Hematopoietic multipotent progenitor cell treated with erythropoietin and hydrocortisone succinate and interleukin-3 and kit ligand, for 17 days (in vitro differentiated cells): ENCODE measurements around the gene RALA.
"Not testable (repeated sequence)": the region's sequence is repeated elsewhere in the genome, so short reads cannot be mapped to it uniquely, and the experiment has no call there.

Experiments
- DNase-seq: peaks from one replicate; pipeline ENCODE4 v3.0.0-alpha.2; 2015; ENCODE audit warnings: low spot score

The RALA gene

GRCh38 chr7:39683216-39683845, 60.0 kb downstream of the RALA start:
- no peak for DNase-seq

DNA sequence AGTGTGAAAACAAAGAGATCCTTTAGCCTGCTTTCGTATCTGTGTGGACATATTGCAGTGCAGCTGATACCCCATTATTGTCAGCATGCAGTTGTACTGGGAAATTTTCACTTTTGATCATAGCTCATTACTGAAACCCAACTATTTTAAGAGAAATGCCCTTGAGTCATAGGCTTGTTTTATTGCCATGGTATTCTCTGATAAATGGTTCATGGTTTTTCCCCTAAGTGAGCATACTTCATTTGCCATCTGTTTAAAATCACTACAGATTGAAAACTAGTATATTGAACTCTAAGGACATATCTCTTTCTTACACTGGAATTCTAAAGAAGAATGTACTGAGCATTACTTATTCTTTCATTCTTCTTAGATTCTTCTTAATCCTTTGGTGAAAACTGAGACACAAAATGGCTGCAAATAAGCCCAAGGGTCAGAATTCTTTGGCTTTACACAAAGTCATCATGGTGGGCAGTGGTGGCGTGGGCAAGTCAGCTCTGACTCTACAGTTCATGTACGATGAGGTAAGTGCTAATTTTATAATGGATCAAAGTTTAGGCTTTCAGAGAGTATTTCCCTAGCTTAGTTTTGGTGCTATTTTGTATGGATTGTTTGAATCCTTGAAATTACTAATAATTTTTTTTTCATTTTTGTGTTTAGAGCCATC, 63.0 kb downstream of the RALA start:
- DNase-seq = no peak

GRCh38 chr7:39688611-39689480, 65.5 kb downstream of the RALA start:
- peak; percentile 47 for DNase-seq

DNA sequence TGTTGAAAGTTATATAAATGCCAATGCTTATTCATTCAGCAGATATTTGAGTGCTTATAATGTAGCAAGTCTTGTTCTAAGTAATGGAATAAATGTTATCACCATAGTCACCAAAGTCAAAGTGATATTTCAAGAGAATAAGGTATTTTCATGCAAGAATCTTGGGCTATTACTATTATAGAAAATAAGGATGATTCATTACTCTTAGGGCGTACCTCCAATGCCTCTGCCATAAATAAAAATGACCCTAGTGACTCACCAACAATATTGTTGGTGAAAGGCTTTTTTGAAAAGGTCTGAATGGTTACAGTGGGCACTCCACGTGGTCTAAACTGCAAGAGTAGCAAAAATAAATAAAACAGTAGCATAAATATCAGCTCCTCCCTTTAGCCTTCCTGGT, 68.4 kb downstream of the RALA start:
- no peak for DNase-seq

DNA sequence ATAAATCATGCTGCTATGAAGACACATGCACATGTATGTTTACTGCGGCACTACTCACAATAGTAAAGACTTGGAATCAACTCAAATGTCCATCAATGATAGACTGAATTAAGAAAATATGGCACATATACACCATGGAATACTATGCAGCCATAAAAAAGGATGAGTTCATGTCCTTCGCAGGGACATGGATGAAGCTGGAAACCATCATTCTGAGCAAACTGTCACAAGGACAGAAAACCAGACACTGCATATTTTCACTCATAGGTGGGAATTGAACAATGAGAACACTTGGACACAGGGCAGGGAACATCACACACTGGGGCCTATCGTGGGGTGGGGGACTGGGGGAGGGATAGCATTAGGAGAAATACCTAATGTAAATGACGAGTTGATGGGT, 69.7 kb downstream of the RALA start:
- not testable (repeated sequence) for DNase-seq

DNA sequence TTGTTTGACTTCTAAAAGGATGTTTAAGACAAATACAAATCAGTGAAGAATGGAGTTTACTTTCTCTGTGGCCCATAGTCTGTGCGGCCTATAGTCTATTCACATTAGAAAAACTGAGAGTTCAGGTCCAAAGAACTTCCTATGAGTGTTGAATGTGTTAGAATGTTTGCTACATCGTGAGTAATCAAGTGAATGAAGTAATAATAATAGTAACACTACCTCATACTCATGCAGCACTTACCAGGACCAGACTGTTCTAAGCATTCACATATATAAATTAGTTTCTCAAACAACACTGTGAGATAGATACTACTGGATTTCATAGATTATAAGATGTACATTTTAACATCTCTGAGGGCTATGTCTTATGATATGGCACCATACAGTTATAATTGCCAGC, 70.4 kb downstream of the RALA start:
- no peak for DNase-seq

- no peak for DNase-seq
Measured at GRCh38 chr7:39695852-39696586, 72.6 kb downstream of the RALA start.

- DNase-seq = no peak
Measured at GRCh38 chr7:39696631-39697030, 73.3 kb downstream of the RALA start.

DNA sequence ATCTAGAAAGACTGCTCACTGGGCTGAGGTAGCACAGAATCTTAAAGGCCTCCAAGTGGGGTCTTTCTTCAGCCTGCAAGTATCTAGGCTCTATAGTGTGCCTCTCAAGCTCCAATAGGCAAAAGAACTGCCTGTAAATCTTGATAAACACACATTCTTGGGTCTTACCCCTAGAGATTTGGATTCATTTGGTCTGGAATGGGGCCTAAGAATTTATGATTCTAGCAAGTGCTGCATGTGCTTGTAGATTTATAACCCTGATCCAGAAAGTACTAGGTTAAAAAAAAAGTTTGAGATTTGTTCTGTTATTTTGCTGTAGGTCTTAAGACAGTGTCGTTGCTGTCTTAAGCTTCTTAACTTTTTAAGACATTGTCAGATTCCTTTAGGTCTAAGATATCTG, 74.1 kb downstream of the RALA start:
- DNase-seq = no peak

- no peak for DNase-seq
Measured at GRCh38 chr7:39700165-39700564, 76.8 kb downstream of the RALA start.

GRCh38 chr7:39700932-39701331, 77.6 kb downstream of the RALA start:
- no peak for DNase-seq

DNA sequence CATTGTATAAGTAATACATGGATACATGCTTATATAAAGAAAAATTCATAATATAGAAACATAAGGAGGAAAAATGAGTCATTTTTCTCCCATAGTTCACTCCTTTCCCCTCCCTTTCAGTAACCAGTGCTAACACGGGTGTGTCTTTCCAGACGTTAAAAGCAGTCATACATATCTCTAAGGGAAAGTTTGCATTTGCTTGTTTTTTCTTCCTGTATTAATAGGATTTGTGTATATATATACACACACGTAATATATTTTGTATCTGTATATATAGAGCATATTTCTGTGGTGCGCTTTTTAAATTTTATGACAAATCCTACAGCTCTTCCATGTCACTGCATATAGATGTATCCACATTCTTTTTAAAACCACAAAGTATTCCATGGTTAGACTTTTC, 78.8 kb downstream of the RALA start:
- no peak for DNase-seq

- DNase-seq = no peak
Measured at GRCh38 chr7:39703144-39703543, 79.8 kb downstream of the RALA start.

- DNase-seq = no peak
Measured at GRCh38 chr7:39709029-39709428, 85.7 kb downstream of the RALA start.

GRCh38 chr7:39709768-39710311, 86.5 kb downstream of the RALA start:
- DNase-seq = no peak

DNA sequence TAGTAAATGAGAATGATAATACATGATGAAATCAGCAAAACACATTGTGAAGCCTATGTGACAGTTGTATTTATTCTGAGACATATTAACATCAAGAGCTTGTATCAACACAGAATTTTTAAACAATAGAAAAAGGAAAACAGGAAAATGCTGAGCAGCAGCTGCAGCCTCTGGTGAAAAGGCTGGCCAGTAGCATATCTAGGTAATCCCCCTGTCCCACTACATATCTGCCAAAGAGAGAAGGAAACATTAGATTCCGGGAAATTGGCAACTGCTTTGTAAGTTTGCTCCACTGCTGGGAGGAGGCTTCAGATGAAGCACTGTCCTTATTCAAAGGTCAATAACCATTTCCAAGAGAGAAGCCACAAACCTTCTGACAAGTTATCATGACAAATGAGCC, 89.4 kb downstream of the RALA start:
- no peak for DNase-seq

GRCh38 chr7:39714447-39715091, 91.2 kb downstream of the RALA start:
- no peak for DNase-seq

GRCh38 chr7:39720586-39720985, 97.2 kb downstream of the RALA start:
- no peak for DNase-seq

- DNase-seq = no peak
Measured at GRCh38 chr7:39721345-39721744, 98.0 kb downstream of the RALA start.

DNA sequence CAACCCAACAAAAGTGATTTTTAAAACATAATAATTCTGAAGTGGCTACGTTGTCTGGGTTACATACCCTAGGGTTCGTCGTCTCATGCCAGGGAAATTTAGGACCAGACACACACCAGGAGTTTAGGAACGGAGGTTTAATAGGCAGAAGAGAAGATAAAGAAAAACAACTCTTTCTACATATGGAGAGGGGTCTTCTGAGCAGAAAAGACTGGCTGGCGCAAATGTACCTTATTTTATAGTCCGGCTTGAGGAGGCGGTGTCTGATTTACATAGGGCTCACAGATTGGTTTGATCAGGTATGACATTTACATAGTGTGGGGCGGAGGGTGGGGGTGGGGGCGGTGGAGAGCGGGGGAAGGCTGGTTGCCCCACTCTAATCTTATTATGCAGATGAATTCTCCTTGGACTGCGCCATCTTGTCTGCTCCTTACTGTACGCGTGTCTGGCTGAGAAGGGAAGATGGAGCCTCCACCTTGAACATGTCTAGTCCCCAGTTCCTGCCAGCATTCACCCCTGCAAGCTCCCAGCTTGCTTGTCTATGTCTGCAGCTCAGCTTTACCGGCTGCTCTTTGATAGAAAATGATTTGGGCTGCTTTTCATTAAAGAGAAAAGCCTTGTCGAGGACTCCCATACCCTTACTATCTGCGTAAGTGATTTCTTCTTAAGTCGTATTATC, 98.7 kb downstream of the RALA start:
- no peak for DNase-seq
